ENCODE results near the gene OR11H12.
"Not testable (repeated sequence)": the region's sequence is repeated elsewhere in the genome, so short reads cannot be mapped to it uniquely, and the experiment has no call there.

The OR11H12 gene, protein sequence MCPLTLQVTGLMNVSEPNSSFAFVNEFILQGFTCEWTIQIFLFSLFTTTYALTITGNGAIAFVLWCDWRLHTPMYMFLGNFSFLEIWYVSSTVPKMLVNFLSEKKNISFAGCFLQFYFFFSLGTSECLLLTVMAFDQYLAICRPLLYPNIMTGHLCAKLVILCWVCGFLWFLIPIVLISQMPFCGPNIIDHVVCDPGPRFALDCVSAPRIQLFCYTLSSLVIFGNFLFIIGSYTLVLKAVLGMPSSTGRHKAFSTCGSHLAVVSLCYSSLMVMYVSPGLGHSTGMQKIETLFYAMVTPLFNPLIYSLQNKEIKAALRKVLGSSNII

DNA sequence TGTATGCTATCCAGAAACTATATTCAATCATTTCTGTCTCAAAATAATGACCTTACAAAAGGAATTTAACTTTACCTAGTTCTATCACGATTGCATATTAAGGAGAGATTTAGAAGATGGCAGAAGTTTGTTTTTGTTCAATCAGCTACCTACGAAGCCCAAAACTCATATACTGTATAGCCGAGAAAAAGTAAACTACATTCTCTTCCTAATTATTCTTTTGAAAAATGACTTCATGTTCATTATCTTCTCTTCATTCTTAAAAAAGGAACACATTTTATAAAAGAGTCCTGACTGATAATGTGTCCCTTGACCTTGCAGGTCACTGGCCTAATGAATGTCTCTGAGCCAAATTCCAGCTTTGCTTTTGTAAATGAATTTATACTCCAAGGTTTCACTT lies at the start of gene OR11H12:
OR11H12 (plus strand) TSS at position 301 of the 400 bp plus-strand sequence; CDS start at position 301, 0 bp downstream.
- not testable (repeated sequence) for DNase-seq

DNA sequence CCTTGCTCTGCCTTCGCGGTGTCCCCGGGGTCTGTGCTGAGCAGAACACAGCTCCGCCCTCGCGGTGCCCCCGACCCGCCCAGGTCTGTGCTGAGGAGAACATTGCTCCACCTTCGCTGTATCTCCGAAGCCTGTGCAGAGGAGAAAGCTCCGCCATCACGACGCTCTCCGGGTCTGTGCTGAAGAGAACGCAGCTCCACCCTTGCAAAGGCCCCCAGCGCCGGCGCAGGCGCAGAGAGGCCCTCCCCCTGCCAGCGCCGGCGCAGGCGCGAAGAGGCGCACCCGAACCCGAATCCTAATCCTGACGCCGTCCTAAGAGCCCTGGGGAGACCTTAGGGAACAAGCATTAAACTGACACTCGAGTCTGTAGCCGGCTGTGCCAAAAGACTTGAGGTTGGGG lies 18.0 kb upstream of the OR11H12 start:
- not testable (repeated sequence) for DNase-seq

DNA sequence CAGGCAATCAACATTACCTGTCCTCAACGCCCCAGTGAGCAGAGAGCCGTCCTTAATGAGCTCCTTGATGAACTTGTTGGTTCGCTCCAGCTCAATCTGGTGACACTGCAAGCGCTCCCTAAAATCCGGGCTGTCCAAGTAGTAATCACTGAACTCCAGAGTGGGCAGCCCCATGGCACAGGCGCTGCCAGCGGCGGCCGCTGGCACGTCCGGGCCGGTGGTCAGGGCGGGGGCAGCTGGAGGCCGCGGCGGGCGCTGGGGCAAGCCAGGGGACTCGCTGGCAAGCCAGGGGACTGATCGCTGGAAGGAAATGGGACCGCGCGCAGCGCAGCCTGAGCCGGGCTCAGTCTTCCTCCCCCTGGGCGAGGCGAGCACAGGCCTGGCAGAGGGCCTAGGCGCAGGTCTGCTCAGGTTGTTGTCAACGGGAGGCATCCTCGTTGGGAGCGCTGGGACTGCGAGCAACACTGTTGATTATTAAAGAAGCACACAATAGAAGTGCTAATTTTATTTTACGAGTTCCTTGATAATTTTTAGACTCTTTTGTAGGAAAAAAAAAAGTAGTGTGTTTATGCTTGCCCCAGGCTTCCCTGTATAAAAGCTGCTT lies 25.8 kb downstream of the OR11H12 start:
- not testable (repeated sequence) for DNase-seq

DNA sequence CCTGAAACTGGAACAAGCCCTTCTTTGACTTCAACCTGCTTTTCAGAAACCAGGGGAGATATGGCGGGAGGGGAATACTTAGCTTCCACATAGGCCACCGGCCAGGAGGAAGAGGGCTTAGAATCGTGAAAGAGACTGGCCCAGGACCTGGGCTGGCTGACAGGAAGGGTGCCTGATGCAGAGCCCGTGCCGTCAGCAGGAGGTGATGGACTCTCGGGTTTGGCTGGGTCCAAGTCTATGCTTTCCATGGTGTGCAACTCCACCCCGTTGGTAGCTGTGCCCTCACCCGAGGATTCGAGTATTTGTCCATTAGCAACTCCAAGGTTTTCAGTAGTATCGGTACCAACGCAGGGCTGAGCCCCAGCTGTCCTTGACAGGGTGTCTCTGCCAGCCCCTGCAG lies 35.1 kb downstream of the OR11H12 start:
- DNase-seq = not testable (repeated sequence)

DNA sequence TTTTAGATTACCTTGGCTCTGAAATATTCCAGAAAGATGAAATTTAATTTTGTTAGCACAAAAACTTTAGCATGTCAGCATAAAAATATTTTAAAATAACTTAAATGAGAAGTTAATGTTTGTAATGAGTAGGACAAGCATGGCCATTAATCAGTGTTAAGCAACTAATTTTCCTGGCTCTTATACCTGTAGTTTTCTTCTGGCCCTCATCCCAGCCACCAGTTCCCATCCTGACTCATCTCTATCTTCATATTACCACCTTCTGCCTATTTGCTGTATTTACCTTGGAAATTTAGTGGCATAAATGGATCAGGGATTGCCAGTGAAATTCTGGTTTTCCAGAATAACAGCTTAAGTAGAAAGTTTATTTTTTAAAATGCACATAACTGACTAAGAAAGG lies 37.1 kb downstream of the OR11H12 start:
- not testable (repeated sequence) for DNase-seq

DNA sequence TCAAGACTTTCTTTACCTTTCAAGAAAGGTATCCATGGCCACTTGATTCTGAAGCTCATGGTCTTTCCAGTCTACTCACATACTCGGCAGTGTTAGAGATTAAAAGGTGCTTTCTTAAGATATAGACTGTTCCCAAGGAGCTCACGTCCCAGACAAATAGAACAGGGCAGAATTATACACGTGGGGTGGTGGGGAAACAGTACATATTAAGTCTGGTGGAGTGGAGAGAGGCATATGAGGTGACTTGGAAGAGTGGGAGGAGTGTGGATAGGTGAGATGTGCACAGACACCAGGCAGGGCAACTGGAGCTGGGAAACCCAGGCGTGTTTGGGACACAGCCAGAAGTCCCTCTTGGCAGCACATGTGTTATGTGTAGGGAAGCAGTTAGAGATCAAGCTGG lies 37.9 kb downstream of the OR11H12 start:
- not testable (repeated sequence) for DNase-seq

DNA sequence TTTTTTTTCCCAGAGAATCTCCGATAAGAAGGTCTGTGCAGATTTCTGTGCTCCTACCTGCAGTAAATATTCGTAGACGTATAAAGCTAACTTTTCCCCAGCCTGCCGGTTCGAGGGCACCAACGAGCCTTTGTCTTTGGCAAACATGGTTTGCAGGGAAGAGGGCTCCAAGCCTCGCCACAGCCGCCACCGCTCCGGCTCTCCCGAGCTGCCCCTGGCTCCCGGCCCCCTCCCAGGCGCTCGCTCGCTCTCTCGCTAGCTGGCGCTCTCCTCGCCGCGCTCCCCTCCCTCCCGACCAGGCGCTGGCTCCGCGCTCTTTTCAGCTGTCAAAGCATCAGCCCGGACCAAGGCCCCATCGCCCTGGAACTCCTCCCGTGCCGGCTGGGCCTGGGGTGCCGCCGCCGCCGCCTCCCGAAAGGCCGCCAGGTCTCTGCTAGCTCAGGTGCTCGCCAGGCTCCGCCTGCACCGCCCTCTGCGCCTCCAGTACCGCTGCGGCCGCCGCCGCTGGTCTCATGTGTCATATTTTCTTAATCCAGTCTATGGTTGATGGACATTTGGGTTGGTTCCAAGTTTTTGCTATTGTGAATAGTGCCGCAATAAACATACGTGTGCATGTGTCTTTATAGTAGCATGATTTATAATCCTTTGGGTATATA lies 45.3 kb downstream of the OR11H12 start:
- not testable (repeated sequence) for DNase-seq
